22Rv1 (cell line): ENCODE data around the gene SLC35F4.
"Not testable (repeated sequence)": the region's sequence is repeated elsewhere in the genome, so short reads cannot be mapped to it uniquely, and the experiment has no call there.

Experiments
- H3K27ac ChIP-seq: fragments of 450-650 bp; 2 replicates; pipeline ENCODE4 v1.5.1; 2017
- CTCF ChIP-seq: fragments of 450-650 bp; IDR thresholded peaks from 2 replicates; pipeline ENCODE4 v1.5.1; 2017; ENCODE audit warnings: mild to moderate bottlenecking
- ZFX ChIP-seq: fragments of 450-650 bp; IDR thresholded peaks from 2 replicates; pipeline ENCODE4 v1.6.1; 2017; ENCODE audit warnings: antibody characterized with exemption, borderline replicate concordance

SLC35F4 gene

GRCh38 chr14:57729208-57730187 lies 136.4 kb downstream of the SLC35F4 start:
- no peak for TF ChIP-seq ZFX
- TF ChIP-seq CTCF = no peak
- no peak overlapping the region for H3K27ac ChIP-seq

GRCh38 chr14:57725399-57726077 lies 140.4 kb downstream of the SLC35F4 start:
- no peak overlapping the region for H3K27ac ChIP-seq
- no peak for TF ChIP-seq CTCF
- TF ChIP-seq ZFX = no peak

- not testable (repeated sequence) for H3K27ac ChIP-seq
Observed at GRCh38 chr14:57722141-57722540, 143.8 kb downstream of the SLC35F4 start.

- H3K27ac ChIP-seq = no peak overlapping the region
- no peak for TF ChIP-seq ZFX
- TF ChIP-seq CTCF = no peak
Observed at GRCh38 chr14:57714487-57714931, 151.4 kb downstream of the SLC35F4 start.

- TF ChIP-seq CTCF (no peak), ZFX (no peak)
- H3K27ac ChIP-seq = no peak overlapping the region
Observed at GRCh38 chr14:57712698-57713097, 153.2 kb downstream of the SLC35F4 start.

- TF ChIP-seq CTCF (no peak), ZFX (no peak)
- no peak overlapping the region for H3K27ac ChIP-seq
Observed at GRCh38 chr14:57712102-57712501, 153.8 kb downstream of the SLC35F4 start.

- no peak overlapping the region for H3K27ac ChIP-seq
- TF ChIP-seq CTCF (no peak), ZFX (no peak)
Observed at GRCh38 chr14:57709909-57710308, 156.0 kb downstream of the SLC35F4 start.

- not testable (repeated sequence) for H3K27ac ChIP-seq
Observed at GRCh38 chr14:57709086-57709485, 156.8 kb downstream of the SLC35F4 start.
